Measurements from ENCODE around the gene COMMD10. TPM values are rescaled to one million over a fixed set of nuclear protein-coding genes. Genes with fewer than 3 reads are reported as not detected.

Gene COMMD10
- total RNA-seq, 4 donors from 2014 or later, result 14.2 to 113 (median 32.3) TPM

- no peaks in the 10 kb centered on the region for H3K36me3 ChIP-seq
- DNase-seq, result no peak
- TF ChIP-seq CTCF (IDR thresholded peaks at IDR 0.05), result no peak
- no peak for TF ChIP-seq POLR2A (IDR thresholded peaks at IDR 0.05)
- H3K4me1 ChIP-seq, result no peaks in the 10 kb centered on the region
- peaks cover 0 to 5% (median 0%) of the 10 kb centered on the region in 4 donors for H3K9me3 ChIP-seq
- H3K27ac ChIP-seq, result no peak overlapping the region
- H3K4me3 ChIP-seq, result no peak overlapping the region
- no peaks in the 10 kb centered on the region for H3K27me3 ChIP-seq
These were observed 186.7 kb downstream of the COMMD10 start for GRCh38 chr5:116271446-116272025.

- no peak for TF ChIP-seq CTCF (IDR thresholded peaks at IDR 0.05)
- H3K9me3 ChIP-seq, result peaks cover 0 to 13% (median 0%) of the 10 kb centered on the region in 4 donors
- no peaks in the 10 kb centered on the region for H3K4me1 ChIP-seq
- DNase-seq, result no peak
- H3K36me3 ChIP-seq, result no peaks in the 10 kb centered on the region
- H3K4me3 ChIP-seq, result no peak overlapping the region
- H3K27me3 ChIP-seq, result no peaks in the 10 kb centered on the region
- H3K27ac ChIP-seq, result no peak overlapping the region
These were observed 187.6 kb downstream of the COMMD10 start for GRCh38 chr5:116272281-116272941.

- Histone ChIP-seq H3K27ac (no peak overlapping the region), H3K36me3 (no peaks in the 10 kb centered on the region), H3K4me3 (no peak overlapping the region), H3K27me3 (no peaks in the 10 kb centered on the region), H3K9me3 (peaks cover 0 to 13% (median 0%) of the 10 kb centered on the region in 4 donors), H3K4me1 (no peaks in the 10 kb centered on the region)
- TF ChIP-seq CTCF (IDR thresholded peaks at IDR 0.05), result no peak
- no peak for DNase-seq
These were observed 188.8 kb downstream of the COMMD10 start for GRCh38 chr5:116273448-116274242.

GRCh38 chr5:116274251-116274650, 189.4 kb downstream of the COMMD10 start:
- no peak for DNase-seq
- H3K36me3 ChIP-seq, result no peaks in the 10 kb centered on the region
- no peaks in the 10 kb centered on the region for H3K27me3 ChIP-seq
- no peak overlapping the region for H3K4me3 ChIP-seq
- no peak overlapping the region for H3K27ac ChIP-seq
- H3K9me3 ChIP-seq, result peaks cover 0 to 13% (median 0%) of the 10 kb centered on the region in 4 donors
- no peak for TF ChIP-seq CTCF (IDR thresholded peaks at IDR 0.05)
- H3K4me1 ChIP-seq, result no peaks in the 10 kb centered on the region

GRCh38 chr5:116275282-116275681, 190.5 kb downstream of the COMMD10 start:
- Histone ChIP-seq H3K36me3 (no peaks in the 10 kb centered on the region), H3K4me1 (no peaks in the 10 kb centered on the region), H3K4me3 (no peak overlapping the region), H3K9me3 (peaks cover 0 to 13% (median 0%) of the 10 kb centered on the region in 4 donors), H3K27me3 (no peaks in the 10 kb centered on the region), H3K27ac (no peak overlapping the region)
- DNase-seq, result no peak
- TF ChIP-seq CTCF (IDR thresholded peaks at IDR 0.05) (no peak), POLR2A (IDR thresholded peaks at IDR 0.05) (no peak)

All from Peyer's patch (tissue), 4 donors.